H7 (cell line): ENCODE measurements around the gene SMIM38. TPM values are rescaled to one million over a fixed set of nuclear protein-coding genes. Genes with fewer than 3 reads are reported as not detected.

ENCODE experiments used
- DNase-seq: peaks from one replicate; pipeline ENCODE4 v3.0.0; 2012
- H3K27me3 ChIP-seq: 2 replicates; pipeline ENCODE4 v1.6.0; 2011; ENCODE audit warnings: mild to moderate bottlenecking, low read length; ENCODE audit not compliant: control insufficient read depth, insufficient read depth
- H3K36me3 ChIP-seq: replicated peaks from 2 replicates; pipeline ENCODE4 v1.5.1; 2011; ENCODE audit warnings: low read length; ENCODE audit not compliant: control insufficient read depth, insufficient read depth
- H3K4me3 ChIP-seq: 2 replicates; pipeline ENCODE4 v1.5.1; 2011; ENCODE audit warnings: low read depth, mild to moderate bottlenecking, control low read depth, low read length, moderate library complexity; ENCODE audit not compliant: insufficient read depth
- total RNA-seq: library from RNA; depleted of rRNA; stranded (reverse); fragments of >200 nt; shearing (Covaris generic); gene quantifications from 2 replicates; pipeline ENCODE4 v1.2.3, GENCODE V29; 2014

The SMIM38 gene
- total RNA-seq, 1 experiment from 2014 or later: 0.28 TPM

DNA sequence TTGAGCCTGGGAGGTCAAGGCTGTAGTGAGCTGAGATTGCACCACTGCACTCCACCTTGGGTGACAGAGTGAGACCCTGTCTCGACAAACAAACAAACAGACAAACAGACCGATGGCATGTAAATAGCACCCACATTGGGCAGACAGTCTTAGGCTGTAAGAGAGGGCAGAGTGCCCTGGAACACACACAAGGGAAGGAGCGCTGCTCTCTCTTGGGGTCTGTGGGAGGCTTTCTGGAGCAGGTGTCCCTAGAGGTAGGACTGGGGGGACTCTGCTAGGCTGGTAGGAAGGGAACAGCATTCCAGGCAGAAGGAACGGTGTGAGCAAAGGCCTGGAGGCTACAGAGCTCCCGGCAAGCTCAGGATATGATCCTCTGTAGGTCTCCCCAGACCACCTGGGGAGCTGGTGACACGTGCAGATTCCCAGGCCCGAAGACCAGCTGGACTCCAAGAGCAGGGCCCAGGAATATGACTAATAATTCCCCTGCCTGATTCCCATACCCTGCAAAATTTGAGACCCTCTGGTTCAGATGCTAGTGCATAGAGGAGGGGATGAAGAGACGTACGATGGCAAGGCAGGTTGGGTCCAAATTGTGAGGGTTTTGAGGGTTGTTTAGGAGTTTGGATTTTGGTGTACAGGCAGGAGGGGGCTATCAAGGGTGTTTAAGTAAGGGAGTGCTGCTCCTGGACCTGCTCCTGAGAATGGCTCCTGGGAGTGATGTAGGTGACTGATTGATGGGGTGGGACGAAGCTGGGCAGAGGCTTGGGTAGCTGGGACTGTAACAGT lies 11.6 kb downstream of the SMIM38 start:
- no peak overlapping the region for H3K4me3 ChIP-seq
- no peak for DNase-seq
- no peaks in the 10 kb centered on the region; the same call in 1 of the 2 replicates for H3K27me3 ChIP-seq
- no peaks in the 10 kb centered on the region for H3K36me3 ChIP-seq

DNA sequence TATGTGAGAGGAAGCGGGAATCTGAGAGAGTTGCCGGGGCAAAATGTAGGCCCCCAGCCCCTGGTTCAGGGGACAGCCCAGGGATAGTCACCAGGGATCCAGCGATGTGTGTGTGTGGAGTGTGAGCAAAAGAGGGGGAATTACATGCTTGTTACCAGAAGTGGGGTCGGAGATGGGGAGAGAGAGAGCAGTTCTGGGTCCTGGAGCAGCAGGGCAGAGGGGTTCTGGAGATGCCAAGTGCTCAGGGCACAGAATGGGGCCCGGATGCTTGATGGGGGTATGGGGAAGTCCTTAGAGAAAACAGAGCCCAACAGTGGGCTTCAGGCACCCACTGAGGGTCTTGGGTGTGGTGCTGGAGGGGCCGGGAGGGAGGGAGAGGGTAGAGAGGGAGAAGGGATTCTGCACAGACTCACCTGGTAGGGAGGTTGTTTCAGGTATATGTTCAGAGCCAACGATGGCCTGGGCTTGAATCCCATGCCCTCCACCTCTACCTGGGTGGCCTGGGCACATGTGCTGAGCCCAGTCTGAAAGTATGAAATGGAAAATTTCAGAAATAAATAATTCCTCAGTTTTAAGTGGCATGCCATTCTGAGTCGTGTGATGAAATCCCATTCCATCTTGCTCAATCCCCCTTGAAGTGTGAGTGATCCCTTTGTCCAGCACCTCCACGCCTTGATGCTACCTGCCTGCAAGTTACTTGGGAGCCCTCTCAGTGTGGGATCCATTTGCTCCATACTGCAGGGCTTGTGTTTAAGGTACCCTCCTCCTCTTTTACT lies 12.4 kb downstream of the SMIM38 start:
- Histone ChIP-seq H3K36me3 (no peaks in the 10 kb centered on the region), H3K27me3 (no peaks in the 10 kb centered on the region; the same call in 1 of the 2 replicates), H3K4me3 (no peak overlapping the region)
- no peak for DNase-seq

GRCh38 chr11:69169479-69169878 lies 13.7 kb downstream of the SMIM38 start:
- no peaks in the 10 kb centered on the region for H3K36me3 ChIP-seq
- no peak overlapping the region for H3K4me3 ChIP-seq
- no peak for DNase-seq
- H3K27me3 ChIP-seq: no peaks in the 10 kb centered on the region; the same call in 1 of the 2 replicates

GRCh38 chr11:69170704-69171103 lies 15.0 kb downstream of the SMIM38 start:
- DNase-seq: no peak
- H3K4me3 ChIP-seq: no peak overlapping the region

DNA sequence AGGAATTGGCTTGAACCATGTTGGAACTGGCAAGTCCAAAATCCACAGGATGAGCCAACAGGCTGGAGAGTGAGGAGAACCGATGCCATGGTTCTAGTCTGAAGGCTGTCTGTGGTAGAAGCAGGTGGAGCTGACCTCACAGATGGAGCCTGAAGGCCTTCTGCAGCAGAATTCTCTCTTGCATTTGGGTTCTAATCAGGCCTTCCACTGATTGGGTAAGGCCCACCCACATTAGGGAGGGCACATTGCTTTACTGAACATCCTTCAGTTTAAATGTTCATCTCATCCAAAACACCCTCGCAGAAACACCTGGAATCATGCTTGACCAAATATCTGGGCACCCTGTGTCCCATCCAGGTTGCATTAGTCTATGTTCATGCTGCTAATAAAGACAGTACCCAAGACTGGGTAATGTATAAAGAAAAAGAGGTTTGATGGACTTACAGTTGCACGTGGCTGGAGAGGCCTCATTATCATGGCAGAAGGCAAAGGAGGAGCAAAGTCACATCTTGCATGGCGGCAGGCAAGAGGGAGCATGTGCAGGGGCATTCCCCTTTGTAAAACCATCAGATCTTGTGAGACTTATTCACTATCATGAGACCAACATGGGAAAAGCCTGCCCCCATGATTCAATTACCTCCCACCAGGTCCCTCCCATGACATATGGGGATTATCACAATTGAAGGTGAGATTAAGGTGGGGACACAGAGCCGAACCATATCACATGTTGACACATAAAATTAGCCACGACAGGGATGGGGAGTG lies 15.9 kb downstream of the SMIM38 start:
- Histone ChIP-seq H3K4me3 (no peak overlapping the region), H3K36me3 (no peaks in the 10 kb centered on the region), H3K27me3 (no peaks in the 10 kb centered on the region)
- DNase-seq: no peak

More at GRCh38 chr11:69170704-69171103, 15.0 kb downstream of the SMIM38 start:
- Histone ChIP-seq H3K36me3 (no peaks in the 10 kb centered on the region), H3K27me3 (no peaks in the 10 kb centered on the region)

- DNase-seq: no peak
- H3K36me3 ChIP-seq: no peaks in the 10 kb centered on the region
- H3K27me3 ChIP-seq: no peaks in the 10 kb centered on the region
- H3K4me3 ChIP-seq: no peak overlapping the region
Observed at GRCh38 chr11:69172674-69173073, 16.9 kb downstream of the SMIM38 start.

DNA sequence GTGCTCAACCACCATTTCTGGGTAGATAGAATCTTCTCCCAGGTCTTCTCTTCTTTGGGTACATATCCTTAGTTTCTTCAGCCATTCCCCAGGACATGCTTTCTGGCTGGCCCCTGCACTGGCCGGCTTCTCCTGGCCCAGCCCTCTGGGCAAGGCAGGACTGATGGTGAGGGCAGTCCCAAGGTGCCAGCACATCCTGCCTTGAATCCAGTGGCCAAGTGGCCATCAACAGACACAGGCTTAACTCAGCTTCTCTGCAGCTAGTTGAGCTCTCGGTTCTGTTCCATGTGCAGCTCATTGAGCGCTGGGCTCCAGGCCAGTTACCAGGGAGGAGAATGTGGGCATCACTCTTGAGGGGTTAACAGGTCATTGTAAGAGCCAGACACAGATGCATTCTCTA lies 17.6 kb downstream of the SMIM38 start:
- no peak for DNase-seq
- no peaks in the 10 kb centered on the region for H3K27me3 ChIP-seq
- H3K4me3 ChIP-seq: no peak overlapping the region
- H3K36me3 ChIP-seq: no peaks in the 10 kb centered on the region

- H3K27me3 ChIP-seq: no peaks in the 10 kb centered on the region
- no peak for DNase-seq
- H3K36me3 ChIP-seq: no peaks in the 10 kb centered on the region
- H3K4me3 ChIP-seq: no peak overlapping the region
Observed at GRCh38 chr11:69173925-69174581, 18.3 kb downstream of the SMIM38 start.

DNA sequence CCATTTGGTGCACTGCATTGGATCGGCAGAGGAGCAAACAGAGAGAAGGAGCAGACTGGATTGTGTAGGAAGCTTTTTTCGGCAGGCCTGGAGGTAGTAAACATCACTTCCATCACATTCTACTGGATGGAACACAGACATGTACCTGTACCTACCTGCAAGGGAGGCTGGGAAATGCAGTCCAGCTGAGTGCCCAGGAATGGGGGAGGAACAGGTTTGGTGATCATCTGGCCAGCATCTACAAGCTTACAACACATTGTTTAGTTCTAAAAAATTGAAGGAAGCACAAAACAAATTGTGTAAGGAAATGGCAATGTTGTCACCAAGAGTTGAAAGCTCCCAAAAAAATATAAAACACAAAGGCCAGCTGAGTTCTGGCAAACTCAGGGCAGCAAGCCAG lies 19.1 kb downstream of the SMIM38 start:
- Histone ChIP-seq H3K4me3 (no peak overlapping the region), H3K36me3 (no peaks in the 10 kb centered on the region), H3K27me3 (no peaks in the 10 kb centered on the region)
- no peak for DNase-seq

GRCh38 chr11:69178819-69179482 lies 23.2 kb downstream of the SMIM38 start:
- H3K27me3 ChIP-seq: no peaks in the 10 kb centered on the region
- no peak for DNase-seq

GRCh38 chr11:69180226-69180625 lies 24.5 kb downstream of the SMIM38 start:
- H3K4me3 ChIP-seq: no peak overlapping the region
- DNase-seq: no peak
- H3K36me3 ChIP-seq: no peaks in the 10 kb centered on the region
- H3K27me3 ChIP-seq: no peaks in the 10 kb centered on the region

More at GRCh38 chr11:69178819-69179482, 23.2 kb downstream of the SMIM38 start:
- Histone ChIP-seq H3K4me3 (no peak overlapping the region), H3K36me3 (no peaks in the 10 kb centered on the region)

GRCh38 chr11:69180726-69181125 lies 25.0 kb downstream of the SMIM38 start:
- Histone ChIP-seq H3K4me3 (no peak overlapping the region), H3K27me3 (no peaks in the 10 kb centered on the region), H3K36me3 (no peaks in the 10 kb centered on the region)
- no peak for DNase-seq

DNA sequence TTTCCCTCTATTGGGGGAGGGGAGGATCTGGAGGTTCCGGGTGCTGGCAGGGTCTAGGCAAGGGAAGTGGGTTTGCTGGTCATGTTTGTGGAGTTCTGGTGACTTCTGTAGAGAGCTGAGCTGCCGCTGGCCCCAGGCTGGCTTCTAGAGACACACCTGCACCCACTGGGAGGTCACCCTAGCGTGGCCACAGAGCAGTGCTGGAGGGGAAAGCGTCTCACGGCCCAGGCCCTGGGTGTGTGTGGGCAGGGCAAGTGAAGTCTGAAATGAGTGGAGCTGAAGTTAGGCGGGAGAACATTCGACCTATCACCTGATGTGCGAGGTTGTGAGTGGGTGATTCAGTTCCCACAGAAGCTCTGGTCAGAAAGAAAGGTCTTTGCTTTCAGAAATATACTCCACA lies 27.9 kb downstream of the SMIM38 start:
- Histone ChIP-seq H3K4me3 (no peak overlapping the region), H3K36me3 (no peaks in the 10 kb centered on the region), H3K27me3 (no peaks in the 10 kb centered on the region)
- no peak for DNase-seq
